Breast epithelium (tissue), 3 donors: Measurements from ENCODE around the gene CRACDL.

Source experiments
- POLR2A ChIP-seq: fragments of 450-650 bp; IDR thresholded peaks from one replicate; pipeline ENCODE4 v1.6.1; 2016; ENCODE audit warnings: antibody characterized with exemption, mild to moderate bottlenecking, moderate library complexity
- POLR2AphosphoS5 ChIP-seq, 3 donors: sonication (generic); formaldehyde crosslinking; IDR thresholded peaks; one replicate each; pipeline ENCODE4 v1.6.1; 2017; ENCODE audit warnings: antibody characterized with exemption in 3 of 3
- TF ChIP-seq, protein P1 (sequence below), 3 donors: fragments of 450-650 bp; IDR thresholded peaks; one replicate each; pipeline ENCODE4 v1.5.1; 2016 to 2017; ENCODE audit warnings: antibody characterized with exemption in 3 of 3, mild to moderate bottlenecking in 3 of 3, moderate library complexity in 3 of 3

DNA sequence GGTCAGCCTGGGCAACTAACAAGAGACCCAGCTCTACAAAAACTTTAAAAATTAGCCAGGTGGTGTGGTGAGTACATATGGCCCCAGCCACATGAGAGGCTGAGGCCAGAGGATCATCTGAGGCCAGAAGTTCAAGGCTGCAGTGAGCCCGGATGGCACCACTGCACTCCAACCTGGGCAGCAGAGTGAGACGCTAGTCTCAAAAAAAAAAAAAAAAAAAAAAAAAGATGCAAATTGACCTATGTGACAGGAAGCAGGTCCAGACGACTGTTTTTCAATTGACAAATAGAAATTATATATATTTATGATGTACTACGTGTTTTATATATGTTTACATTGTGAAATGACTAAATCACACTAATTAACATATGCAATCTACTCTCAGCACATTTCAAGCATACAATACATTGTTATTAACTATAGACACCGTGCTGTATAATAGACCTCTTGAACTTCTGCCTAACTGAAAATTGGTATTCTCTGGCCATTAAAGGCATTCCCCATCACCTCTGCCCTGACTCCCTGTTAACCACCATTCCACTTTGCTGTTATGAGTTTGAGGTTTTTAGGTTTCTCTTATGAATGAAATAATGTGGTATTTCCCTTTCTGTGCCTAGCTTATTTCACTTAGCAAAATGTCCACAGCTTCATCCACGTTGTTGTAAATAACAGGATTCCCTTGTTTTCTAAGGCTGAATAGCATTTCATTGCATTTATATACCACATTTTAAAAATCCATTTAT lies 172.6 kb downstream of the CRACDL start:
- TF ChIP-seq POLR2A: no peak
- TF ChIP-seq, protein P1, sequence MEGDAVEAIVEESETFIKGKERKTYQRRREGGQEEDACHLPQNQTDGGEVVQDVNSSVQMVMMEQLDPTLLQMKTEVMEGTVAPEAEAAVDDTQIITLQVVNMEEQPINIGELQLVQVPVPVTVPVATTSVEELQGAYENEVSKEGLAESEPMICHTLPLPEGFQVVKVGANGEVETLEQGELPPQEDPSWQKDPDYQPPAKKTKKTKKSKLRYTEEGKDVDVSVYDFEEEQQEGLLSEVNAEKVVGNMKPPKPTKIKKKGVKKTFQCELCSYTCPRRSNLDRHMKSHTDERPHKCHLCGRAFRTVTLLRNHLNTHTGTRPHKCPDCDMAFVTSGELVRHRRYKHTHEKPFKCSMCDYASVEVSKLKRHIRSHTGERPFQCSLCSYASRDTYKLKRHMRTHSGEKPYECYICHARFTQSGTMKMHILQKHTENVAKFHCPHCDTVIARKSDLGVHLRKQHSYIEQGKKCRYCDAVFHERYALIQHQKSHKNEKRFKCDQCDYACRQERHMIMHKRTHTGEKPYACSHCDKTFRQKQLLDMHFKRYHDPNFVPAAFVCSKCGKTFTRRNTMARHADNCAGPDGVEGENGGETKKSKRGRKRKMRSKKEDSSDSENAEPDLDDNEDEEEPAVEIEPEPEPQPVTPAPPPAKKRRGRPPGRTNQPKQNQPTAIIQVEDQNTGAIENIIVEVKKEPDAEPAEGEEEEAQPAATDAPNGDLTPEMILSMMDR (IDR thresholded peaks at IDR 0.05): no peak
- TF ChIP-seq POLR2AphosphoS5 (IDR thresholded peaks at IDR 0.05): no peak
